GM23248 (cell line): ENCODE data around the gene PMPCA.

Experiments used
- EZH2 ChIP-seq: fragments of 200-600 bp; sonication (generic); IDR thresholded peaks from 2 replicates; pipeline ENCODE4 v1.6.1; 2018; ENCODE audit warnings: antibody characterized with exemption, mild to moderate bottlenecking; ENCODE audit not compliant: insufficient read depth, poor library complexity, severe bottlenecking
- EZH2phosphoT487 ChIP-seq: fragments of 200-600 bp; sonication (generic); IDR thresholded peaks from 2 replicates; pipeline ENCODE4 v1.6.1; 2018; ENCODE audit warnings: antibody characterized with exemption, moderate library complexity, mild to moderate bottlenecking, low read depth; ENCODE audit not compliant: insufficient read depth

- no peak for TF ChIP-seq EZH2
- TF ChIP-seq EZH2phosphoT487 = no peak
Measured at GRCh38 chr9:136385015-136385414, 25.4 kb upstream of the PMPCA start.
